PFSK-1 (cell line): ENCODE results near the gene PRRG4.

Experiments
- FOXP2 ChIP-seq: optimal IDR thresholded peaks from 2 replicates; pipeline ENCODE3; 2011; ENCODE audit warnings: borderline replicate concordance, control low read depth, inconsistent platforms; ENCODE audit not compliant: insufficient read depth; ENCODE audit errors: extremely low read length, extremely low read depth
- POLR2AphosphoS5 ChIP-seq: IDR thresholded peaks from 2 replicates; pipeline ENCODE4 v1.6.1; 2012; ENCODE audit warnings: low read depth, mild to moderate bottlenecking, control low read depth, low read length, moderate library complexity
- SIN3A ChIP-seq: IDR thresholded peaks from 2 replicates; pipeline ENCODE4 v1.6.1; 2012; ENCODE audit warnings: mild to moderate bottlenecking, low read length, moderate library complexity, borderline replicate concordance; ENCODE audit not compliant: insufficient read depth
- TAF1 ChIP-seq: IDR thresholded peaks from 2 replicates; pipeline ENCODE4 v1.6.1; 2012; ENCODE audit warnings: low read length, control low read depth, borderline replicate concordance; ENCODE audit not compliant: insufficient read depth
- TF ChIP-seq, protein P1 (sequence below), 2 experiments: IDR thresholded peaks; 2 replicates each; pipeline versions ENCODE4 v1.6.1 to v1.8.0; 2011 to 2012; ENCODE audit warnings: low read depth in 2 of 2, low read length in 2 of 2, control low read depth in 1 of 2, inconsistent platforms in 1 of 2, mild to moderate bottlenecking in 1 of 2, moderate library complexity in 1 of 2; ENCODE audit not compliant: insufficient read depth in 1 of 2

DNA sequence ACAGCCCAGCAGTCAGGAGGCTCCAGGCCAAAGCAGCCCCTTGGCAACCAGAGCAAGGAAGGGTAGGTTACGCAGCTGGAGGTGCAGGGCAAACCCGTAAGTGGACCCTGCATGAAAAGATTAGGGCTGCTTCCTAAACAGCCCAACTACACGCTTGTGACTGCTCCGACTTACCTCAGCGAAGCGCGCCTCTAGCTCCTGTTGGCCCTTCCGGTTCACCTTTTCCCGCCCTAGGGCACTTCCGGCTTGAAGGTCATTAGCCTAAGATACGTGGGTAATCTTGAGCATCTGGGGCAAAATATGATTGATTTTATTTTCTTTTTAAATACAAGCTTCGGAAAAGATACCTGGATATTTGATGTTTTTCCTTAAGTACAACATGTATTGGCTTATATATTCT, 35.3 kb upstream of the PRRG4 start, which contains the start of gene CCDC73:
- TF ChIP-seq FOXP2 (no peak), POLR2AphosphoS5 (no peak), TAF1 (no peak), SIN3A (no peak)
- TF ChIP-seq, protein P1, sequence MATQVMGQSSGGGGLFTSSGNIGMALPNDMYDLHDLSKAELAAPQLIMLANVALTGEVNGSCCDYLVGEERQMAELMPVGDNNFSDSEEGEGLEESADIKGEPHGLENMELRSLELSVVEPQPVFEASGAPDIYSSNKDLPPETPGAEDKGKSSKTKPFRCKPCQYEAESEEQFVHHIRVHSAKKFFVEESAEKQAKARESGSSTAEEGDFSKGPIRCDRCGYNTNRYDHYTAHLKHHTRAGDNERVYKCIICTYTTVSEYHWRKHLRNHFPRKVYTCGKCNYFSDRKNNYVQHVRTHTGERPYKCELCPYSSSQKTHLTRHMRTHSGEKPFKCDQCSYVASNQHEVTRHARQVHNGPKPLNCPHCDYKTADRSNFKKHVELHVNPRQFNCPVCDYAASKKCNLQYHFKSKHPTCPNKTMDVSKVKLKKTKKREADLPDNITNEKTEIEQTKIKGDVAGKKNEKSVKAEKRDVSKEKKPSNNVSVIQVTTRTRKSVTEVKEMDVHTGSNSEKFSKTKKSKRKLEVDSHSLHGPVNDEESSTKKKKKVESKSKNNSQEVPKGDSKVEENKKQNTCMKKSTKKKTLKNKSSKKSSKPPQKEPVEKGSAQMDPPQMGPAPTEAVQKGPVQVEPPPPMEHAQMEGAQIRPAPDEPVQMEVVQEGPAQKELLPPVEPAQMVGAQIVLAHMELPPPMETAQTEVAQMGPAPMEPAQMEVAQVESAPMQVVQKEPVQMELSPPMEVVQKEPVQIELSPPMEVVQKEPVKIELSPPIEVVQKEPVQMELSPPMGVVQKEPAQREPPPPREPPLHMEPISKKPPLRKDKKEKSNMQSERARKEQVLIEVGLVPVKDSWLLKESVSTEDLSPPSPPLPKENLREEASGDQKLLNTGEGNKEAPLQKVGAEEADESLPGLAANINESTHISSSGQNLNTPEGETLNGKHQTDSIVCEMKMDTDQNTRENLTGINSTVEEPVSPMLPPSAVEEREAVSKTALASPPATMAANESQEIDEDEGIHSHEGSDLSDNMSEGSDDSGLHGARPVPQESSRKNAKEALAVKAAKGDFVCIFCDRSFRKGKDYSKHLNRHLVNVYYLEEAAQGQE (IDR thresholded peaks at IDR 0.05; ENCODE audit: insufficient read depth in 1 of 2, low read depth in 2 of 2, low read length in 2 of 2), result no peak
